C4-2B (cell line): ENCODE measurements around the gene FAM9C.

Experiments
- H3K27ac ChIP-seq: fragments of 450-650 bp; 2 replicates; pipeline ENCODE4 v1.5.1; 2017
- ZFX ChIP-seq: fragments of 450-650 bp; IDR thresholded peaks from 2 replicates; pipeline ENCODE4 v1.6.1; 2017
- TF ChIP-seq, protein P1 (sequence below): fragments of 450-650 bp; conservative IDR thresholded peaks from 2 replicates; pipeline ENCODE4 v1.5.1; 2017; ENCODE audit warnings: mild to moderate bottlenecking

Gene FAM9C

DNA sequence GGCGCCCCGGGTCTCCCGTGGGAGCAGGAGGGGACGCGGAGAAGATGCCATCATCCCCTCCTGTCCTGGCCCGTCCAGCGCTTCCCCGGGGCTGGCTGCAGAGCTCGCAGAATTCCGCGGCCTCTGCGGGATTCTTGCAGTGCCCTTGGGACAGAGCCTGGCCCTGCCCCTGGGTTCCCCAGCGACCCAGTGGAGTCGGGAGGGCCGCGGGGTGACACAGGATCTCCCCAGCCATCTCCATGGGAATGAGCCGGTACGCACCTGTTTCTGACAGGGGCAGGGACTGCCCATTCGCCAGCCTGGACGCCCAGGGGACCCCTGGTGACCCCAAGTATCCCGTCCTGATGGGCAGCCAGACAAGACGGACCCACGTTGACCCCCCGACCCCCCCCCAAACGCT is 482 bp downstream of the FAM9C start:
- no peak overlapping the region for H3K27ac ChIP-seq
- no peak for TF ChIP-seq ZFX
- TF ChIP-seq, protein P1, sequence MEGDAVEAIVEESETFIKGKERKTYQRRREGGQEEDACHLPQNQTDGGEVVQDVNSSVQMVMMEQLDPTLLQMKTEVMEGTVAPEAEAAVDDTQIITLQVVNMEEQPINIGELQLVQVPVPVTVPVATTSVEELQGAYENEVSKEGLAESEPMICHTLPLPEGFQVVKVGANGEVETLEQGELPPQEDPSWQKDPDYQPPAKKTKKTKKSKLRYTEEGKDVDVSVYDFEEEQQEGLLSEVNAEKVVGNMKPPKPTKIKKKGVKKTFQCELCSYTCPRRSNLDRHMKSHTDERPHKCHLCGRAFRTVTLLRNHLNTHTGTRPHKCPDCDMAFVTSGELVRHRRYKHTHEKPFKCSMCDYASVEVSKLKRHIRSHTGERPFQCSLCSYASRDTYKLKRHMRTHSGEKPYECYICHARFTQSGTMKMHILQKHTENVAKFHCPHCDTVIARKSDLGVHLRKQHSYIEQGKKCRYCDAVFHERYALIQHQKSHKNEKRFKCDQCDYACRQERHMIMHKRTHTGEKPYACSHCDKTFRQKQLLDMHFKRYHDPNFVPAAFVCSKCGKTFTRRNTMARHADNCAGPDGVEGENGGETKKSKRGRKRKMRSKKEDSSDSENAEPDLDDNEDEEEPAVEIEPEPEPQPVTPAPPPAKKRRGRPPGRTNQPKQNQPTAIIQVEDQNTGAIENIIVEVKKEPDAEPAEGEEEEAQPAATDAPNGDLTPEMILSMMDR: no peak

DNA sequence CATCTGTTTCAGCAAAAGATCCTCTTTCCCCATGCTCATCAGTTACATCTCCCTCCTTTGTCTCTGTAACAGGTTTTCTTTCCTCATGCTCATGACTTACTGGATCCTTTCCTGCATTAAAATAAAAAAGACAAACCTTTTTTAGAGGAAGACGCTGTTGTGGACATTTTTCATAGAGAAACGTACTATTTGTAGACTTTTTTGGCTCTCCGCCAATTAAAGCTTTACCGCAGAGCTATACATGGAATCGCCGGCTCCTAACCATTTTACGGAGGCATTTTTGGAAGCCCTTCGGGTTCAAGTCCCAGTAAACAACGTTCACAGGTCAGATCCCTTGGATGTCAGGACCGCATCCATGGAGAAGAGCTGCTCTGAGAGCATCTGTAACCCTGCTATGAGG is 1.3 kb downstream of the FAM9C start:
- TF ChIP-seq, protein P1: no peak
- no peak for TF ChIP-seq ZFX
- H3K27ac ChIP-seq: no peak overlapping the region

DNA sequence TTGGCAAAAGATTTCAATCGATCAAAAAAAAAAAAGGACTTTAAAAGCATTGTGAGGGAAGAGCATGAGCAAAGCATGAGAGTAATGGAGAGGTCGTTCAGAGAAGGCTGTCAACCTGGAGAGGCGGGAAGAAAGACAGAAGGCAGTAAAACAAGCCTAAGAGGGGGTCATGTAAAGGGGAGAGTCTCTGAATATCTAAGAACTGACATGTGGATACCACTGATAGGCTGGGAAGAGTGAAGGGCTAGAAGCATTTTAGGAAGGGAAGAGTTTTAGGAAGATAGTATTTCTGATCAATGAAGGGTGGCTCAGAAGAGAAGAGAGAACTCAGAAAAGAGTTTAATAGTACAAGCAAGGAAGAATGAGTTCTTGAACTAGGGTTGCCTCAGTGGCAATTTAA is 7.5 kb downstream of the FAM9C start:
- H3K27ac ChIP-seq: no peak overlapping the region
- no peak for TF ChIP-seq ZFX
- TF ChIP-seq, protein P1: no peak

DNA sequence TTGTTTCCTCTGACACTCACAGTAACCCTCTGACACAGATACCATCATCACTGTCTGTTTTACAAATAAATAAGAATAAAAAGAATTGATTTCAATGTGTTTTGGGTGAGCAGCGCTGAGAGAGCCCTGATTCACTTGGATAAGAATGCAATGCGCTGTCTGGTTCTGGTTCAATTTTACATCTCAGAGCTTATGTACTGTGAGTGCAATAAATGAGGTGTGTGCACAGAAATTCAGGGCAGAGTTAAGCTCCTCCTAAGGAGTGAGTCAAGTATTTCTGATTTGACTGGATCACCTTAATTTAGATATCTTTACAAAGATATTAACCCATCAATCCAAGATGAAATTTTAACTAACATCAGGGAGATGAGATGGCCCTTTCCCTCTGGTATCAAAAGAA is 11.2 kb downstream of the FAM9C start:
- H3K27ac ChIP-seq: no peak overlapping the region

DNA sequence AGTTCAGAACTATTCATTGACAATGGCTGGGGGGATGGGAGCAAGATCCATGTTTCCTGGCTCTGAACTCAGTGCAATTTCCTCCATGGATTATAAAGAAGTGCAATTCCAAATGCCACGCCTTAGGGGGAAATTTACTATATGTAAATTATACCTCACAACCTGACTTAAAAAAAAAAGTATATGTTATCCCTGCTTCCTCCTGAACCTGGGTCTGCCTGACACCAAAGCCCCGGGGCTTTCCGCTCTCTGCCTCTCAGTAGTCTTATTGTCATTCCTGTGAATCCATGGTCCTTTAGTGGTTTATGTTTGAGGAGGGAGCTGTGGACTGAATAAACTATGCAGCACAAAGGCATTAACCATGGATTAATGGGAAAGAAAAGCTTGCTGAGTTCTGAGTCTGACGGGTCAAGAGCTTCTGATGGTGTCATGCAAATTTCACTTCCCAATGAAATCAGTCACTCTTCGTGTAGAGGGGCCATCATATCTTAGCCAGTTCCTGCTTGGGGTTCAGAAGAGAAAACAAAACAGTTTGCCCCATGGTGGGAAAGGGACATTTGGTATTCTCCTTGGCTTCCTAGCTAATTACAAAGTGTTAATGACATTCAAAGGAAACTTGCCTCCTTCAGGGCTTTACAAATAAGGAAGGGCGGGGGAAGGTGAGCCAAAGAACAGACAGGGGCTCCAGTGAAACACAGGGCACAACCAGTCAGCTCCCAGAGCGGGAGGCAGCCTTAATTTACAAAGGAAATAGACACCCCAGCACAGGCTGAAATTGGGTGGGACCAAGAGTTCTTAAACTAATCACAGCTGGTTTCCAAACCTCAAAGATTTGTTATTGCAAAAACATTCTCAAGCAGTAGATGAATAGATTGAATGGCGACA is 14.3 kb downstream of the FAM9C start:
- no peak for TF ChIP-seq ZFX
- TF ChIP-seq, protein P1: no peak
- peak overlapping the region; percentile 65; the same call in 1 of the 2 replicates for H3K27ac ChIP-seq

More for the DNA sequence above, 11.2 kb downstream of the FAM9C start:
- TF ChIP-seq ZFX: no peak

DNA sequence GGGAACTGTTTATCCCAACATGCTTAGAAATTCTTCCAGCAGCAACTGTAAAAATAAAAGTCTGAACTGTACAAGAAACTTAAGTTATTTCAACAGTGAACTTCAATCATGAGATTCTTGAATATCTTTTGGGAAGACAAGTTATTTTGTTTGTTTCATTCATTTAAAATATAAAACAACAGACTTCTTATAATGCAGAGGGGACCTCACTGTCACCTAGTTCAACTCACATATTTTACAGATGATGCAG is 14.9 kb downstream of the FAM9C start:
- peak overlapping the region; percentile 65 for H3K27ac ChIP-seq
- TF ChIP-seq ZFX: no peak
- TF ChIP-seq, protein P1: no peak

DNA sequence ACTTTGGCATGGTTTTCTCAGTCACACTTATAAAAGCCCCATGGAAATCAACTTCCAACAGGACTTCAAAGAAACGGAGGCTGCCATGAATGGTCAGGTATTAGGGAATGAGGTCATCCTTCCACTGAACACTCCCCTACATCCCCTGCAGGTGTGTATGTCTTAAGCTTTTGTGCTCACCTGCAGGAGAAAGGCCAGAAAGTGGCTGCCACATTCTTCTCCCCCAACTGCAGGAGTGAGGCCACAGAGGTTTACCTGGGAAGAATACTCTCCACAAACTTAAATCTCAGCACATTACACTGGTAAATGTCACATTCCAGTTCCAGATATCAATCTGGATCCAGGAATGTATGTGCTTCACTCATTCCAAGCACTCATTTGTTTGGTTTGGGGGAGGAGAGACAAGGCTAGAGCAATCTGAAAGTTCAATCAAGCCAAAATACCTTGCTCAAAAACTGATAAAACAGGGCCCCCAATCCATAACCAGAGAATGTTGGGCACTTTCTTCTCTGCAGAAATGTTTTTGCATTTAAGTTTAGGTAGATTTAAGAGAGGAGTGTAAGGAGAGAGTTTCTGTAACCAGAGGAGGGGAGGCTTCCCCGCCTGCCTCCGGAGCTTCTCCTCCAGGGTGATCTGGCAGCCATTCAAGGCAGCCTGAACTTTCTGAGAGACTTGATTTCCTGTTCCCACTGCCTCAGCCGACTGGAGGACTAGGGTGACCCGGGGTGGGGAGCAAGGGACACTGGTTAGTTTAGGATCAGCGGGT is 15.4 kb downstream of the FAM9C start:
- TF ChIP-seq, protein P1: no peak
- no peak for TF ChIP-seq ZFX
- peak overlapping the region; percentile 65 for H3K27ac ChIP-seq
